H1 (cell line): ENCODE data around the gene YOD1. TPM values are rescaled to one million over a fixed set of nuclear protein-coding genes. Genes with fewer than 3 reads are reported as not detected.

Source experiments
- CTCF ChIA-PET: fragments of 300-600 bp; sonication (Branson Sonifier 250); formaldehyde crosslinking; loops from one replicate; lab custom pipeline; 2021; ENCODE audit not compliant: partially characterized antibody; lab: Charles Lee
- POLR2A ChIA-PET: fragments of 300-600 bp; sonication (Branson Sonifier 250); formaldehyde crosslinking; loops from one replicate; lab custom pipeline; 2021; ENCODE audit warnings: inconsistent platforms; ENCODE audit not compliant: partially characterized antibody; lab: Charles Lee
- DNase-seq, 2 experiments: peaks; one replicate each; pipeline versions ENCODE4 v3.0.0 to v3.0.0-alpha.2; 2010 to 2022; ENCODE audit warnings: low spot score in 2 of 2, low read depth in 1 of 2, mixed read lengths in 1 of 2
- FAIRE-seq: peaks from 2 replicates; lab custom pipeline; 2011; peaks lifted over from hg19 to GRCh38; lab: Jason Lieb, UNC
- H2AFZ ChIP-seq: 2 replicates; pipeline ENCODE4 v1.8.1; 2012; ENCODE audit warnings: low read length, inconsistent platforms
- H2AK5ac ChIP-seq: 2 replicates; pipeline ENCODE4 v1.6.1; 2013; ENCODE audit warnings: low read depth, low read length
- H2BK120ac ChIP-seq: replicated peaks from 2 replicates; pipeline ENCODE3; 2013; ENCODE audit warnings: low read depth, low read length, inconsistent platforms
- H2BK12ac ChIP-seq: 2 replicates; pipeline ENCODE4 v1.6.1; 2013; ENCODE audit warnings: low read depth, low read length
- H2BK15ac ChIP-seq: 2 replicates; pipeline ENCODE4 v1.6.1; 2013; ENCODE audit warnings: low read length
- H2BK20ac ChIP-seq: 2 replicates; pipeline ENCODE4 v1.6.1; 2013; ENCODE audit warnings: low read length
- H2BK5ac ChIP-seq: 2 replicates; pipeline ENCODE4 v1.6.1; 2013; ENCODE audit warnings: low read depth, low read length
- H3K14ac ChIP-seq: 2 replicates; pipeline ENCODE4 v1.6.1; 2013; ENCODE audit warnings: inconsistent platforms; ENCODE audit not compliant: insufficient read length
- H3K18ac ChIP-seq: 2 replicates; pipeline ENCODE4 v1.6.1; 2013; ENCODE audit warnings: low read length; ENCODE audit errors: extremely low read depth
- H3K23ac ChIP-seq: 2 replicates; pipeline ENCODE4 v1.6.1; 2013; ENCODE audit warnings: inconsistent platforms; ENCODE audit not compliant: insufficient read length
- H3K23me2 ChIP-seq: 2 replicates; pipeline ENCODE4 v1.6.1; 2013; ENCODE audit warnings: low read depth, low read length
- H3K27ac ChIP-seq: 2 replicates; pipeline ENCODE4 v1.6.1; 2011; ENCODE audit warnings: low read depth, low read length, inconsistent platforms
- H3K27me3 ChIP-seq, 4 experiments: replicated peaks in 1 of 4; 1 replicate in 1 of 4; 2 replicates in 3 of 4; pipeline versions ENCODE4 v1.6.1 to v1.8.1; 2011 to 2013; ENCODE audit warnings: low read length in 3 of 4, mild to moderate bottlenecking in 3 of 4, inconsistent platforms in 2 of 4, mixed read lengths in 2 of 4, moderate library complexity in 1 of 4; ENCODE audit not compliant: control insufficient read depth in 3 of 4, insufficient read depth in 3 of 4; ENCODE audit errors: extremely low read depth in 1 of 4
- H3K36me3 ChIP-seq, 4 experiments: 2 replicates each; pipeline versions ENCODE4 v1.6.1 to v1.8.1; 2011 to 2013; ENCODE audit warnings: mild to moderate bottlenecking in 4 of 4, low read length in 3 of 4, moderate library complexity in 2 of 4, control low read depth in 1 of 4, inconsistent platforms in 1 of 4; ENCODE audit not compliant: insufficient read depth in 4 of 4, control insufficient read depth in 2 of 4
- H3K4ac ChIP-seq: replicated peaks from 2 replicates; pipeline ENCODE3; 2013; ENCODE audit warnings: low read length, low read depth, mixed read lengths, inconsistent platforms; ENCODE audit not compliant: insufficient read length
- H3K4me1 ChIP-seq, 4 experiments: replicated peaks in 1 of 4; 1 replicate in 1 of 4; 2 replicates in 3 of 4; pipeline versions ENCODE4 v1.6.1 to v1.8.1; 2011 to 2013; ENCODE audit warnings: low read length in 3 of 4, inconsistent platforms in 2 of 4, mixed read lengths in 1 of 4; ENCODE audit not compliant: insufficient read depth in 4 of 4, control insufficient read depth in 3 of 4
- H3K4me2 ChIP-seq, 2 experiments: 2 replicates each; pipeline versions ENCODE4 v1.6.1 to v1.8.1; 2011 to 2013; ENCODE audit warnings: low read depth in 2 of 2, low read length in 2 of 2, control low read depth in 1 of 2, inconsistent platforms in 1 of 2, mild to moderate bottlenecking in 1 of 2; ENCODE audit not compliant: insufficient read depth in 1 of 2
- H3K4me3 ChIP-seq, 4 experiments: fragments of 200-600, 300-600 bp in 1 of 4; sonication (generic), shearing (Covaris generic), sonication (Bioruptor Twin) in 1 of 4; 2 replicates each; pipeline versions ENCODE4 v1.5.1 to v1.8.1; 2011 to 2016; ENCODE audit warnings: low read length in 4 of 4, low read depth in 3 of 4, control low read depth in 2 of 4, inconsistent platforms in 2 of 4, mild to moderate bottlenecking in 2 of 4, mixed read lengths in 1 of 4, moderate library complexity in 1 of 4; ENCODE audit not compliant: insufficient read depth in 2 of 4; ENCODE audit errors: extremely low read depth in 1 of 4
- H3K56ac ChIP-seq: replicated peaks from 2 replicates; pipeline ENCODE3; 2013; ENCODE audit warnings: low read depth, mild to moderate bottlenecking, mixed read lengths, low read length, inconsistent platforms; ENCODE audit not compliant: insufficient read length
- H3K79me1 ChIP-seq: 2 replicates; pipeline ENCODE4 v1.6.1; 2013; ENCODE audit warnings: low read depth, low read length, control low read depth
- H3K79me2 ChIP-seq, 2 experiments: 2 replicates each; pipeline versions ENCODE4 v1.6.1 to v1.8.1; 2012 to 2013; ENCODE audit warnings: low read length in 2 of 2, mild to moderate bottlenecking in 2 of 2, inconsistent platforms in 1 of 2; ENCODE audit not compliant: insufficient read depth in 2 of 2, control insufficient read depth in 1 of 2
- H3K9ac ChIP-seq, 4 experiments: replicated peaks in 1 of 4; 1 replicate in 1 of 4; 2 replicates in 3 of 4; pipeline versions ENCODE4 v1.6.1 to v1.8.1; 2011 to 2013; ENCODE audit warnings: low read depth in 3 of 4, low read length in 3 of 4, control low read depth in 2 of 4, mild to moderate bottlenecking in 2 of 4, moderate library complexity in 2 of 4, inconsistent platforms in 1 of 4; ENCODE audit errors: extremely low read depth in 1 of 4
- H3K9me3 ChIP-seq, 2 experiments: 2 replicates each; pipeline versions ENCODE4 v1.6.1 to v1.8.1; 2012 to 2013; ENCODE audit warnings: mild to moderate bottlenecking in 2 of 2, moderate library complexity in 2 of 2, control low read depth in 1 of 2, inconsistent platforms in 1 of 2, low read depth in 1 of 2, low read length in 1 of 2, mixed read lengths in 1 of 2; ENCODE audit not compliant: insufficient read depth in 2 of 2
- H4K20me1 ChIP-seq, 2 experiments: replicated peaks in 1 of 2; 2 replicates each; pipeline versions ENCODE3 to v1.8.1; 2011 to 2013; ENCODE audit warnings: inconsistent platforms in 2 of 2, low read length in 2 of 2, mild to moderate bottlenecking in 1 of 2; ENCODE audit not compliant: insufficient read depth in 2 of 2, control insufficient read depth in 1 of 2
- H4K5ac ChIP-seq: 2 replicates; pipeline ENCODE4 v1.6.1; 2013; ENCODE audit warnings: low read length, low read depth, mixed read lengths, inconsistent platforms; ENCODE audit not compliant: insufficient read length
- H4K8ac ChIP-seq: 2 replicates; pipeline ENCODE4 v1.8.0; 2013; ENCODE audit warnings: mild to moderate bottlenecking, moderate library complexity, low read length, inconsistent platforms; ENCODE audit not compliant: insufficient read depth; ENCODE audit errors: extremely low read depth
- H4K91ac ChIP-seq: replicated peaks from 2 replicates; pipeline ENCODE3; 2013; ENCODE audit warnings: low read length, mixed read lengths, inconsistent platforms; ENCODE audit not compliant: insufficient read length
- CEBPB ChIP-seq: IDR thresholded peaks from 2 replicates; pipeline ENCODE4 v1.6.1; 2012; ENCODE audit warnings: low read depth, low read length
- FOSL1 ChIP-seq: IDR thresholded peaks from 2 replicates; pipeline ENCODE4 v1.6.1; 2011; ENCODE audit warnings: mild to moderate bottlenecking, low read depth, low read length, moderate library complexity; ENCODE audit not compliant: insufficient read depth
- HDAC6 ChIP-seq: IDR thresholded peaks from one replicate; pipeline ENCODE4 v1.7.1; 2012; ENCODE audit warnings: low read depth, mild to moderate bottlenecking, inconsistent platforms, low read length, moderate library complexity
- RXRA ChIP-seq: IDR thresholded peaks from 2 replicates; pipeline ENCODE4 v1.6.1; 2011; ENCODE audit warnings: low read depth, mild to moderate bottlenecking, low read length, moderate library complexity; ENCODE audit not compliant: insufficient read depth
- WGBS, 2 experiments: shearing (Covaris generic) in 1 of 2; methylation state at CpG; one replicate each; pipeline versions ENCODE4 v1.1.6 to v1.1.7; 2013 to 2015; ENCODE audit warnings: low lambda C conversion rate in 2 of 2, mixed read lengths in 2 of 2, inconsistent platforms in 1 of 2, low coverage in 1 of 2, missing lambda C conversion rate in 1 of 2; ENCODE audit not compliant: insufficient replicate concordance in 2 of 2, insufficient coverage in 1 of 2, insufficient read length in 1 of 2; ENCODE audit errors: extremely low coverage in 1 of 2, missing lambda C conversion rate in 1 of 2; 5-methylcytosine and 5-hydroxymethylcytosine counted together
- polyA plus RNA-seq, 7 experiments: library from polyadenylated mRNA; depleted of rRNA in 3 of 7; stranded (reverse) in 5 of 7; unstranded in 2 of 7; fragments of >200 nt in 5 of 7; fragments of 200-250 nt in 2 of 7; gene quantifications; 1 replicate in 5 of 7; 2 replicates in 1 of 7; 4 replicates in 1 of 7; pipeline versions ENCODE4 v1.2.1 to v1.2.3, GENCODE V29; 2011 to 2013; ENCODE audit warnings: missing spikeins in 2 of 7, mixed read lengths in 2 of 7
- total RNA-seq: library from RNA; stranded (reverse); fragmentation: NEBNext Ultra II Directional; extraction: Animal tissue kit (Norgen Biotek cat#: 25700); gene quantifications from 2 replicates; pipeline ENCODE4 v1.2.1, GENCODE V29; 2021
- TF ChIP-seq, protein P1 (sequence below): IDR thresholded peaks from 2 replicates; pipeline ENCODE4 v1.6.1; 2012; ENCODE audit warnings: inconsistent platforms
- TF ChIP-seq, protein P2 (sequence below): IDR thresholded peaks from 2 replicates; pipeline ENCODE4 v1.6.1; 2011; ENCODE audit warnings: low read length, improper control_type of control experiment
- TF ChIP-seq, protein P3 (sequence below): IDR thresholded peaks from 2 replicates; pipeline ENCODE4 v1.6.1; 2012; ENCODE audit warnings: inconsistent platforms

YOD1 gene
- total and polyA plus RNA-seq, 2 of the 8 experiments (the other 6 are each of a cell fraction or from before 2014, with no cell fraction given) = 1.9 to 11.8 TPM

DNA sequence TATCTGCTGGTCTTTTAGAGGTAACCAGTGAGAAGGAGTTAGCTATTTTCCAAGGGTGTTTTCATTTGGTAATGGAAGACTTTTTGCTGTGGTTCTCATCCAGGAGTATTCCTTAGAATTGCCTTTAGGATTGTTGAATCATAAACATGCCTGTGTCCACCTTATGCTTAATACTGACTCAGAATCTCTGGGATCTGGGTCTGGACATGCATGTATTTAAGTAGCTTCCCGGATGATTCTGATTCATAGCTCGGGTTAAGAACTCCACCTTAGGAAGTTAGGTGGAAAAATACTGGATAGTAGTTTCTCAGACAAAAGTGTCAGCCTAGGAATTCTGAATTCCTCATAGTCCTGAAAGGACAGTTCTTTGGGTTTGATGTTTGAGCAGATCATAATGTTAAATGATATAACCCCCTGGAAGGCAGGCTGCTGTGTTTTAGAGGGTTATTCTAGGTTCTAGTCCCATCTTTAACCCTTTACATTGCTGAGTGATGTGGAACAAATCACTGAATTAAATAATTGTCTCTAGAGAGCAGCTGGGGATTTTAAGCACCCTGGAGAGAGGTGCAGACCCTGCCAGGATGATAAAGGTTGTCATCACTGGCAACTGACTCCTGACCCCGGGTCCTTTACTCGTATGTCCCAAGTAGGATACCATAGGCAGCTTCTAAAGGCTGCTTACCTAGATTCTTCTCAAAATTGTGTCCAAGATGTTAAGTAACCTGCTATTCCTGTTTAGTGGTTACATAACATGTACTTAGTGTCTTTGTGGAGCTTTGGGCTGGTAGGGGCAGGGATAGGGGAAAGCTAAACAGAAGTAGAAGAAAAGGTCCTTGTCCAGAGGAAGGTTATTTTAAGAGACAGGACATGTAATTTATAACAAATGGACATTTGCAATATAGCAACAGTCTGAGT, 23.2 kb upstream of the YOD1 start:
- WGBS, 2 experiments = 81% methylated on average over 4 of the region's 4 CpGs; no CpG with 5 or more reads in 1 of the 2 experiments
- H3K56ac ChIP-seq = no peak overlapping the region
- no peak for FAIRE-seq
- H3K9ac ChIP-seq = no peak overlapping the region
- H4K5ac ChIP-seq = no peak overlapping the region
- no peaks in the 10 kb centered on the region for H3K9me3 ChIP-seq
- no peak overlapping the region for H2AFZ ChIP-seq
- H2BK12ac ChIP-seq = no peak overlapping the region
- no peak overlapping the region for H2BK120ac ChIP-seq
- H3K36me3 ChIP-seq = peaks cover 0 to 20% (median 10%) of the 10 kb centered on the region in 4 experiments; a peak in 7 of 8 replicates
- H4K91ac ChIP-seq = no peak overlapping the region
- H3K23me2 ChIP-seq = no peaks in the 10 kb centered on the region
- H3K23ac ChIP-seq = no peak overlapping the region
- H3K4ac ChIP-seq = no peak overlapping the region
- H4K8ac ChIP-seq = no peak overlapping the region
- peaks cover 0 to 1% of the 10 kb centered on the region in 2 experiments for H4K20me1 ChIP-seq
- no peak overlapping the region for H3K4me2 ChIP-seq
- POLR2A ChIA-PET = no interaction called here
- H3K27ac ChIP-seq = no peak overlapping the region
- no peaks in the 10 kb centered on the region for H3K27me3 ChIP-seq
- no peaks in the 10 kb centered on the region for H3K79me2 ChIP-seq
- 0 out of 2 replicates have a peak, but pooled peaks cover 2% of the 10 kb centered on the region for H3K79me1 ChIP-seq
- no peak overlapping the region for H2BK15ac ChIP-seq
- no peak overlapping the region for H3K14ac ChIP-seq
- DNase-seq = no peak
- no peak overlapping the region for H3K4me3 ChIP-seq
- CTCF ChIA-PET = interaction anchor here (0.7 to 2.9 kb wide), 10 partner anchors 10 to 426 kb away, joined by 3 to 21 read pairs (median 4); no protein-coding TSS in a partner anchor
- H2BK5ac ChIP-seq = no peak overlapping the region
- H2AK5ac ChIP-seq = no peak overlapping the region
- no peak overlapping the region for H3K18ac ChIP-seq
- no peaks in the 10 kb centered on the region for H3K4me1 ChIP-seq
- no peak overlapping the region for H2BK20ac ChIP-seq
- TF ChIP-seq, protein P1, sequence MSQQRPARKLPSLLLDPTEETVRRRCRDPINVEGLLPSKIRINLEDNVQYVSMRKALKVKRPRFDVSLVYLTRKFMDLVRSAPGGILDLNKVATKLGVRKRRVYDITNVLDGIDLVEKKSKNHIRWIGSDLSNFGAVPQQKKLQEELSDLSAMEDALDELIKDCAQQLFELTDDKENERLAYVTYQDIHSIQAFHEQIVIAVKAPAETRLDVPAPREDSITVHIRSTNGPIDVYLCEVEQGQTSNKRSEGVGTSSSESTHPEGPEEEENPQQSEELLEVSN = no peak
- no peak for TF ChIP-seq HDAC6
- TF ChIP-seq, protein P2, sequence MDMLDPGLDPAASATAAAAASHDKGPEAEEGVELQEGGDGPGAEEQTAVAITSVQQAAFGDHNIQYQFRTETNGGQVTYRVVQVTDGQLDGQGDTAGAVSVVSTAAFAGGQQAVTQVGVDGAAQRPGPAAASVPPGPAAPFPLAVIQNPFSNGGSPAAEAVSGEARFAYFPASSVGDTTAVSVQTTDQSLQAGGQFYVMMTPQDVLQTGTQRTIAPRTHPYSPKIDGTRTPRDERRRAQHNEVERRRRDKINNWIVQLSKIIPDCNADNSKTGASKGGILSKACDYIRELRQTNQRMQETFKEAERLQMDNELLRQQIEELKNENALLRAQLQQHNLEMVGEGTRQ = no peak
- TF ChIP-seq FOSL1 = no peak
- no peak for TF ChIP-seq RXRA
- TF ChIP-seq, protein P3, sequence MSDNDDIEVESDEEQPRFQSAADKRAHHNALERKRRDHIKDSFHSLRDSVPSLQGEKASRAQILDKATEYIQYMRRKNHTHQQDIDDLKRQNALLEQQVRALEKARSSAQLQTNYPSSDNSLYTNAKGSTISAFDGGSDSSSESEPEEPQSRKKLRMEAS = no peak
- no peak for TF ChIP-seq CEBPB
